DND-41 (cell line): ENCODE measurements around the gene RAD51B.

Experiments
- ATAC-seq: fragments of 200-7000 bp; cut with Tn5 transposase; 3 replicates; pipeline ENCODE4 v1.9.1; 2021; ENCODE audit warnings: low read depth; ENCODE audit not compliant: insufficient read depth
- DNase-seq: peaks from one replicate; pipeline ENCODE4 v3.0.0-alpha.2; 2020
- H2AFZ ChIP-seq: 2 replicates; pipeline ENCODE4 v1.6.0; 2012; ENCODE audit warnings: low read depth, low read length
- H3K27ac ChIP-seq: 2 replicates; pipeline ENCODE4 v1.5.1; 2012; ENCODE audit warnings: low read length, inconsistent platforms
- H3K27me3 ChIP-seq: fragments of 200-600 bp; sonication (generic); 2 replicates; pipeline ENCODE4 v1.6.0; 2012; ENCODE audit warnings: low read length, mild to moderate bottlenecking, inconsistent platforms; ENCODE audit not compliant: insufficient read depth, poor library complexity
- H3K36me3 ChIP-seq: 2 replicates; pipeline ENCODE4 v1.5.1; 2012; ENCODE audit warnings: low read length, inconsistent platforms; ENCODE audit not compliant: insufficient read depth
- H3K4me1 ChIP-seq: 2 replicates; pipeline ENCODE4 v1.5.1; 2012; ENCODE audit warnings: mild to moderate bottlenecking, low read length; ENCODE audit not compliant: insufficient read depth
- H3K4me2 ChIP-seq: 2 replicates; pipeline ENCODE4 v1.6.0; 2012; ENCODE audit warnings: mild to moderate bottlenecking, moderate library complexity, low read length, inconsistent platforms; ENCODE audit not compliant: insufficient read depth
- H3K4me3 ChIP-seq, 2 experiments: fragments of 200-600 bp in 1 of 2; shearing (Covaris generic) in 1 of 2; 2 replicates each; pipeline ENCODE4 v1.5.1; 2012 to 2016; ENCODE audit warnings: inconsistent platforms in 2 of 2, low read length in 2 of 2, mild to moderate bottlenecking in 2 of 2, low read depth in 1 of 2, moderate library complexity in 1 of 2
- H3K79me2 ChIP-seq: 2 replicates; pipeline ENCODE4 v1.6.0; 2012; ENCODE audit warnings: low read length, inconsistent platforms; ENCODE audit not compliant: insufficient read depth
- H3K9ac ChIP-seq: 2 replicates; pipeline ENCODE4 v1.6.0; 2012; ENCODE audit warnings: low read depth, mild to moderate bottlenecking, inconsistent platforms, low read length, moderate library complexity
- H3K9me3 ChIP-seq: 2 replicates; pipeline ENCODE4 v1.5.1; 2012; ENCODE audit warnings: low read length, moderate library complexity, mild to moderate bottlenecking, inconsistent platforms; ENCODE audit not compliant: insufficient read depth, severe bottlenecking
- H4K20me1 ChIP-seq: 2 replicates; pipeline ENCODE4 v1.6.0; 2012; ENCODE audit warnings: low read length; ENCODE audit not compliant: insufficient read depth
- EZH2 ChIP-seq: IDR thresholded peaks from 3 replicates; pipeline ENCODE4 v1.6.1; 2012; ENCODE audit warnings: borderline replicate concordance, low read depth, mild to moderate bottlenecking, moderate library complexity, low read length, inconsistent platforms; ENCODE audit not compliant: severe bottlenecking
- TF ChIP-seq, protein P1 (sequence below): IDR thresholded peaks from 2 replicates; pipeline ENCODE4 v1.5.1; 2012; ENCODE audit warnings: borderline replicate concordance, low read length, moderate library complexity, mild to moderate bottlenecking; ENCODE audit not compliant: poor library complexity, severe bottlenecking; ENCODE audit errors: extremely low read depth

The RAD51B gene

GRCh38 chr14:67917006-67917405, 97.4 kb downstream of the RAD51B start:
- H3K36me3 ChIP-seq = no peaks in the 10 kb centered on the region; the same call in 1 of the 2 replicates
- TF ChIP-seq, protein P1, sequence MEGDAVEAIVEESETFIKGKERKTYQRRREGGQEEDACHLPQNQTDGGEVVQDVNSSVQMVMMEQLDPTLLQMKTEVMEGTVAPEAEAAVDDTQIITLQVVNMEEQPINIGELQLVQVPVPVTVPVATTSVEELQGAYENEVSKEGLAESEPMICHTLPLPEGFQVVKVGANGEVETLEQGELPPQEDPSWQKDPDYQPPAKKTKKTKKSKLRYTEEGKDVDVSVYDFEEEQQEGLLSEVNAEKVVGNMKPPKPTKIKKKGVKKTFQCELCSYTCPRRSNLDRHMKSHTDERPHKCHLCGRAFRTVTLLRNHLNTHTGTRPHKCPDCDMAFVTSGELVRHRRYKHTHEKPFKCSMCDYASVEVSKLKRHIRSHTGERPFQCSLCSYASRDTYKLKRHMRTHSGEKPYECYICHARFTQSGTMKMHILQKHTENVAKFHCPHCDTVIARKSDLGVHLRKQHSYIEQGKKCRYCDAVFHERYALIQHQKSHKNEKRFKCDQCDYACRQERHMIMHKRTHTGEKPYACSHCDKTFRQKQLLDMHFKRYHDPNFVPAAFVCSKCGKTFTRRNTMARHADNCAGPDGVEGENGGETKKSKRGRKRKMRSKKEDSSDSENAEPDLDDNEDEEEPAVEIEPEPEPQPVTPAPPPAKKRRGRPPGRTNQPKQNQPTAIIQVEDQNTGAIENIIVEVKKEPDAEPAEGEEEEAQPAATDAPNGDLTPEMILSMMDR = no peak
- no peak for TF ChIP-seq EZH2

DNA sequence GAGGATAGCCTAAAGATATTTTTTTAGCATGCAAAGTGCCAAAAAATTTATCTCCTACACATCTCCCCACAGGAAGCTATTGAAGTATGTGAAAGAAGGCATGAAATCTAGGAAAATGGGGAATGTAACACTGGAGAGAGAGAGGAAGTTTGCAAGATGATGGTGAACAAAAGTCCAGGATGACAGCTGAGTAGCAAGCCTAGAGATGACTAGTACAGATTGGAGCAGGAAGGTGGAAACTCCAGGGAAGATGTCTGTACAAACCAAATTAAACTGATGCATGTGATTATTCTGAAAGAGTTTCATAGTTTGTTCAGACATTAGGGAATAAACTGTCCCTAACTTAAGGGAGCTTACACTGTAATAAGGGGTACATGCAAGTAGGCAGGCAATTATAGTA, 99.3 kb downstream of the RAD51B start:
- H3K79me2 ChIP-seq = no peaks in the 10 kb centered on the region
- DNase-seq = no peak
- TF ChIP-seq EZH2 = no peak
- TF ChIP-seq, protein P1 = no peak

More at GRCh38 chr14:67917006-67917405, 97.4 kb downstream of the RAD51B start:
- Histone ChIP-seq H2AFZ (no peak overlapping the region), H3K9ac (no peak overlapping the region), H3K4me2 (no peak overlapping the region), H3K9me3 (no peaks in the 10 kb centered on the region), H3K4me1 (no peaks in the 10 kb centered on the region), H3K27ac (no peak overlapping the region), H3K4me3 (no peak overlapping the region), H3K27me3 (no peaks in the 10 kb centered on the region), H4K20me1 (no peaks in the 10 kb centered on the region), H3K79me2 (no peaks in the 10 kb centered on the region)
- ATAC-seq = no peak
- DNase-seq = no peak

GRCh38 chr14:67919259-67920032, 99.9 kb downstream of the RAD51B start:
- no peak overlapping the region for H3K4me2 ChIP-seq
- no peak for ATAC-seq
- no peak overlapping the region for H3K27ac ChIP-seq
- H4K20me1 ChIP-seq = no peaks in the 10 kb centered on the region
- no peak for TF ChIP-seq EZH2
- TF ChIP-seq, protein P1 = no peak
- H3K27me3 ChIP-seq = no peaks in the 10 kb centered on the region
- no peaks in the 10 kb centered on the region for H3K4me1 ChIP-seq
- no peak overlapping the region for H3K9ac ChIP-seq
- no peaks in the 10 kb centered on the region for H3K79me2 ChIP-seq
- H2AFZ ChIP-seq = no peak overlapping the region
- H3K4me3 ChIP-seq = no peak overlapping the region
- DNase-seq = no peak
- no peaks in the 10 kb centered on the region; the same call in 1 of the 2 replicates for H3K36me3 ChIP-seq
- no peaks in the 10 kb centered on the region for H3K9me3 ChIP-seq

More for the DNA sequence above, 99.3 kb downstream of the RAD51B start:
- H3K9ac ChIP-seq = no peak overlapping the region
- no peaks in the 10 kb centered on the region for H3K4me1 ChIP-seq
- no peaks in the 10 kb centered on the region for H3K9me3 ChIP-seq
- no peak overlapping the region for H3K27ac ChIP-seq
- H4K20me1 ChIP-seq = no peaks in the 10 kb centered on the region
- H3K27me3 ChIP-seq = no peaks in the 10 kb centered on the region
- no peaks in the 10 kb centered on the region; the same call in 1 of the 2 replicates for H3K36me3 ChIP-seq
- H3K4me2 ChIP-seq = no peak overlapping the region
- H3K4me3 ChIP-seq = no peak overlapping the region
- H2AFZ ChIP-seq = no peak overlapping the region
- ATAC-seq = no peak
